BE2C (cell line): Measurements from ENCODE around the gene TTC9C. TPM values are rescaled to one million over a fixed set of nuclear protein-coding genes. Genes with fewer than 3 reads are reported as not detected.

Source experiments
- DNase-seq: peaks from one replicate; pipeline ENCODE4 v3.0.0-alpha.2; 2020
- H3K27me3 ChIP-seq: fragments of 250-450 bp; sonication (Bioruptor Pico); 2 replicates; pipeline ENCODE4 v1.5.1; 2020; ENCODE audit warnings: mild to moderate bottlenecking
- H3K36me3 ChIP-seq: fragments of 250-450 bp; sonication (Bioruptor Pico); 2 replicates; pipeline ENCODE4 v1.5.1; 2020; ENCODE audit warnings: mild to moderate bottlenecking
- H3K4me1 ChIP-seq: fragments of 250-450 bp; sonication (Bioruptor Pico); 2 replicates; pipeline ENCODE4 v1.5.1; 2020
- H3K4me3 ChIP-seq: 2 replicates; pipeline ENCODE4 v1.5.1; 2011; ENCODE audit warnings: low read depth, low read length
- H3K9me3 ChIP-seq: fragments of 250-450 bp; sonication (Bioruptor Pico); 2 replicates; pipeline ENCODE4 v1.5.1; 2020
- CTCF ChIP-seq: IDR thresholded peaks from 2 replicates; pipeline ENCODE4 v1.5.1; 2012; ENCODE audit warnings: mild to moderate bottlenecking, low read depth, low read length
- polyA plus RNA-seq: library from polyadenylated mRNA; unstranded; fragments of >200 nt; gene quantifications from one replicate; pipeline ENCODE4 v1.2.1, GENCODE V29; 2012; ENCODE audit warnings: low read depth, missing spikeins; ENCODE audit not compliant: insufficient read length, insufficient read depth

The TTC9C gene
- 13.4 TPM for polyA plus RNA-seq

GRCh38 chr11:62728171-62728988 lies at the start of gene TTC9C:
TTC9C (plus strand) TSS chr11:62728486; CDS start chr11:62728849, 363 bp downstream.
- peak; percentile 78 for DNase-seq
- TF ChIP-seq CTCF = no peak
- Histone ChIP-seq H3K36me3 (peaks cover 16% of the 10 kb centered on the region), H3K4me3 (peak within 1 kb of the TSS; percentile 91), H3K4me1 (no peaks in the 10 kb centered on the region), H3K27me3 (no peaks in the 10 kb centered on the region), H3K9me3 (no peaks in the 10 kb centered on the region)

GRCh38 chr11:62678770-62679696 lies 49.3 kb upstream of the TTC9C start, which contains the start of gene UBXN1:
UBXN1 (minus strand) TSS chr11:62679073; CDS start chr11:62678923, 150 bp downstream.
- Histone ChIP-seq H3K36me3 (peaks cover 6% of the 10 kb centered on the region), H3K4me3 (peak within 1 kb of the TSS; percentile 84), H3K4me1 (no peaks in the 10 kb centered on the region; the same call in 1 of the 2 replicates), H3K9me3 (no peaks in the 10 kb centered on the region), H3K27me3 (no peaks in the 10 kb centered on the region)
- TF ChIP-seq CTCF = no peak
- peak; percentile 80 for DNase-seq

- DNase-seq = peak; percentile 56
- H3K4me1 ChIP-seq = no peaks in the 10 kb centered on the region; the same call in 1 of the 2 replicates
- H3K9me3 ChIP-seq = no peaks in the 10 kb centered on the region
- no peak overlapping the region for H3K4me3 ChIP-seq
- TF ChIP-seq CTCF = peak; percentile 61
- no peaks in the 10 kb centered on the region for H3K27me3 ChIP-seq
- peaks cover 3% of the 10 kb centered on the region; the same call in 1 of the 2 replicates for H3K36me3 ChIP-seq
These were observed 47.5 kb upstream of the TTC9C start for GRCh38 chr11:62680825-62681240.

GRCh38 chr11:62682518-62682917 lies 45.8 kb upstream of the TTC9C start:
- Histone ChIP-seq H3K4me1 (no peaks in the 10 kb centered on the region; the same call in 1 of the 2 replicates), H3K4me3 (no peak overlapping the region), H3K9me3 (no peaks in the 10 kb centered on the region), H3K36me3 (peaks cover under 1% of the 10 kb centered on the region; the same call in 1 of the 2 replicates), H3K27me3 (no peaks in the 10 kb centered on the region)
- no peak for DNase-seq
- TF ChIP-seq CTCF = no peak

- H3K4me3 ChIP-seq = no peak overlapping the region
- no peak for TF ChIP-seq CTCF
- no peaks in the 10 kb centered on the region for H3K9me3 ChIP-seq
- no peaks in the 10 kb centered on the region for H3K4me1 ChIP-seq
- H3K27me3 ChIP-seq = no peaks in the 10 kb centered on the region
- no peak for DNase-seq
- H3K36me3 ChIP-seq = no peaks in the 10 kb centered on the region; the same call in none of the 2 replicates
These were observed 40.5 kb upstream of the TTC9C start for GRCh38 chr11:62687508-62688396.
